HCT116 (cell line): ENCODE results near the gene TUBB4A.

Experiments
- CTCF ChIP-seq, 3 experiments: fragments of 200-600 bp in 1 of 3; sonication (generic) in 1 of 3; IDR thresholded peaks in 2 of 3; conservative IDR thresholded peaks in 1 of 3; 2 replicates each; pipeline ENCODE4 v1.5.1; 2012 to 2017; ENCODE audit warnings: low read depth in 2 of 3, low read length in 2 of 3, antibody characterized with exemption in 1 of 3, borderline replicate concordance in 1 of 3, control low read depth in 1 of 3, mild to moderate bottlenecking in 1 of 3, mixed read lengths in 1 of 3, mixed run types in 1 of 3, moderate library complexity in 1 of 3; ENCODE audit not compliant: insufficient read depth in 1 of 3
- POLR2A ChIP-seq: IDR thresholded peaks from 2 replicates; pipeline ENCODE4 v1.7.0; 2011; ENCODE audit warnings: borderline replicate concordance; ENCODE audit not compliant: insufficient read depth, insufficient read length; ENCODE audit errors: extremely low read depth
- POLR2AphosphoS5 ChIP-seq: IDR thresholded peaks from 2 replicates; pipeline ENCODE4 v1.6.1; 2011; ENCODE audit warnings: mild to moderate bottlenecking, low read depth, low read length, moderate library complexity
- SRF ChIP-seq: IDR thresholded peaks from 2 replicates; pipeline ENCODE4 v1.6.1; 2012; ENCODE audit warnings: low read depth

DNA sequence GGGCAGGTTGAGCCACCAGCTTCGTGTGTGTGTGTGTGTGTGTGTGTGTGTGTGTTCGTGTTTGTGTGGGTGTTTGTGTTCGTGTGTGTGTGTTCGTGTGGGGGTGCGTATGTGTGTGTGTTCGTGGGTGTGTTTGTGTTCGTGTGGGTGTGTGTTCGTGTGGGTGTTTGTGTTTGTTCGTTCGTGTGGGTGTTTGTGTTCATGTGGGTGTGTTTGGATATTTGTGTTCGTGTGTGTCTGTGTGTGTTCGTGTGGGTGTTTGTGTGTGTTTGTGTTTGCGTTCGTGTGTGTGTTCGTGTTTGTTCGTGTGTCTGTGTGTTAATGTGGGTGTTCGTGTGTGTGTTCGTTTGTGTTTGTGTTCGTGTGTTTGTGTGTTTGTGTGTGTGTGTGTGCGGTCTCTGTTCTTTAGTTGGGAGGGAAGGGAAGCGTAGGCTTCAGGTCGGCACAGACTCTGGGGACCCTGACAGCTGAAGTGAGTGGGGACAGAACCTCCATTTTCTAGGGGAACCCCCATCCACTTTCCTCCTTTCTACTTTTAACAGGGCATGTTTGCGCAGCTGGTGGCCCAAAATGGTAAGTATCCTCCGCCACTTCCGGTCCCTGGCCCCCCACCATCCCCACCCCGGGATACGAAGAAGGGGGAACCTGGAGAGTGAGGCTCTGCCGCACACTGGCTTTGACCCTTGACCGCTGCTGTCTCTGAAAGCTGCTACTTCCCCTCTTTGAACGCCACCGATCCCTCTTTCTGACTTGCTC lies 30.3 kb upstream of the TUBB4A start:
- TF ChIP-seq CTCF (IDR thresholded peaks at IDR 0.05 in 2 of 3, conservative IDR thresholded peaks at IDR 0.05 in 1 of 3; ENCODE audit: borderline replicate concordance in 1 of 3, insufficient read depth in 1 of 3, low read depth in 2 of 3, low read length in 2 of 3) = no peak
- TF ChIP-seq POLR2A = no peak
- TF ChIP-seq SRF = no peak
- TF ChIP-seq POLR2AphosphoS5 = no peak; the same call in 1 of the 2 replicates
